Bronchial epithelial cell (primary cell): ENCODE data around the gene LRRN1. TPM values are rescaled to one million over a fixed set of nuclear protein-coding genes. Genes with fewer than 3 reads are reported as not detected.

ENCODE experiments used
- DNase-seq: peaks from one replicate; pipeline ENCODE4 v3.0.0-alpha.2; 2010; ENCODE audit warnings: low read depth
- FAIRE-seq: peaks from 2 replicates; lab custom pipeline; 2011; peaks lifted over from hg19 to GRCh38; lab: Jason Lieb, UNC
- H3K27me3 ChIP-seq: 2 replicates; pipeline ENCODE4 v1.5.1; 2011; ENCODE audit warnings: low read length; ENCODE audit not compliant: control insufficient read depth, insufficient read depth
- H3K36me3 ChIP-seq: 2 replicates; pipeline ENCODE4 v1.5.1; 2011; ENCODE audit warnings: low read length; ENCODE audit not compliant: control insufficient read depth, insufficient read depth
- H3K4me3 ChIP-seq: 2 replicates; pipeline ENCODE4 v1.5.1; 2011; ENCODE audit warnings: mild to moderate bottlenecking, low read depth, low read length, control low read depth
- CTCF ChIP-seq: IDR thresholded peaks from 2 replicates; pipeline ENCODE4 v1.5.1; 2011; ENCODE audit warnings: mild to moderate bottlenecking, moderate library complexity, low read length, control low read depth, inconsistent platforms; ENCODE audit not compliant: insufficient read depth, severe bottlenecking
- total RNA-seq: library from RNA; depleted of rRNA; stranded (reverse); fragments of >200 nt; gene quantifications from 2 replicates; pipeline ENCODE4 v1.2.1, GENCODE V29; 2014

LRRN1 gene
- total RNA-seq, 1 donor from 2014 or later, result 0.26 TPM

GRCh38 chr3:3847994-3848922 lies 49.0 kb downstream of the LRRN1 start:
- Histone ChIP-seq H3K36me3 (no peaks in the 10 kb centered on the region), H3K27me3 (no peaks in the 10 kb centered on the region), H3K4me3 (no peak overlapping the region)
- no peak for TF ChIP-seq CTCF
- FAIRE-seq, result no peak
- DNase-seq, result no peak

- no peak for FAIRE-seq
- TF ChIP-seq CTCF, result no peak
- Histone ChIP-seq H3K27me3 (no peaks in the 10 kb centered on the region), H3K36me3 (no peaks in the 10 kb centered on the region), H3K4me3 (no peak overlapping the region)
- no peak for DNase-seq
These were observed 49.7 kb downstream of the LRRN1 start for GRCh38 chr3:3848923-3849275.

- no peak for TF ChIP-seq CTCF
- Histone ChIP-seq H3K4me3 (no peak overlapping the region), H3K36me3 (no peaks in the 10 kb centered on the region), H3K27me3 (no peaks in the 10 kb centered on the region)
- no peak for DNase-seq
- FAIRE-seq, result no peak
These were observed 52.5 kb downstream of the LRRN1 start for GRCh38 chr3:3851621-3852323.

- DNase-seq (no peak), FAIRE-seq (no peak)
- no peak overlapping the region for H3K4me3 ChIP-seq
- TF ChIP-seq CTCF, result no peak
- no peaks in the 10 kb centered on the region for H3K27me3 ChIP-seq
- no peaks in the 10 kb centered on the region for H3K36me3 ChIP-seq
These were observed 54.3 kb downstream of the LRRN1 start for GRCh38 chr3:3853544-3853943.

GRCh38 chr3:3855056-3855455 lies 55.8 kb downstream of the LRRN1 start:
- DNase-seq (no peak), FAIRE-seq (no peak)
- Histone ChIP-seq H3K27me3 (no peaks in the 10 kb centered on the region), H3K4me3 (no peak overlapping the region), H3K36me3 (no peaks in the 10 kb centered on the region)
- TF ChIP-seq CTCF, result no peak
